Measurements from ENCODE around the gene EIF6. TPM values are rescaled to one million over a fixed set of nuclear protein-coding genes. Genes with fewer than 3 reads are reported as not detected.

The EIF6 gene
- total RNA-seq, 2 experiments from 2014 or later: 104 to 109 TPM

Other genes starting within 250 kb of the EIF6 start
- 10 to 100 TPM; 43.2 to 44.6 TPM for gene TRPC4AP, start 192.0 kb downstream of the EIF6 start, total RNA-seq
- 10 to 100 TPM; 19.5 to 19.6 TPM for gene EDEM2, start 137.4 kb downstream of the EIF6 start, total RNA-seq
- gene PROCR, start 112.7 kb downstream of the EIF6 start, total RNA-seq: 1 to 10 TPM; 1.2 to 1.3 TPM
- gene MMP24, start 58.1 kb downstream of the EIF6 start, total RNA-seq: not detected
- gene MMP24OS, start 6.7 kb downstream of the EIF6 start, total RNA-seq: 10 to 100 TPM; 42.0 to 43.1 TPM
- not detected for gene FAM83C, start 7.7 kb upstream of the EIF6 start, total RNA-seq
- 10 to 100 TPM; 57.7 to 60.5 TPM for gene UQCC1, start 127.2 kb upstream of the EIF6 start, total RNA-seq
- not detected for gene GDF5, start 153.5 kb upstream of the EIF6 start, total RNA-seq
- 10 to 100 TPM; 72.1 to 74.5 TPM for gene CEP250, start 170.8 kb upstream of the EIF6 start, total RNA-seq
- gene C20orf173, start 244.9 kb upstream of the EIF6 start, total RNA-seq: not detected

Data from activated CD8-positive, alpha-beta T cell treated with anti-CD3 and anti-CD28 coated beads, Interleukin-2, amount 10 ng/mL, durations not matched to agents 7 days and 5 days (primary cell).